Measurements from ENCODE around the gene CPA5. TPM values are rescaled to one million over a fixed set of nuclear protein-coding genes. Genes with fewer than 3 reads are reported as not detected.

CPA5 gene
- total RNA-seq, 1 experiment from 2014 or later, result not detected

- intact Hi-C loops (cut with micrococcal nuclease; ENCODE audit: unreplicated experiment), result no loop called here
These were observed 13.9 kb downstream of the CPA5 start for GRCh38 chr7:130358471-130358870.

GRCh38 chr7:130359276-130359857 lies 14.8 kb downstream of the CPA5 start:
- BruUV-seq (replicated peaks), result no TSS peak
- intact Hi-C loops (cut with micrococcal nuclease; ENCODE audit: unreplicated experiment), result no loop called here
- TF ChIP-seq CTCF (IDR thresholded peaks at IDR 0.05; ENCODE audit: unreplicated experiment), result no peak
- Mint-ChIP-seq H3K36me3 (ENCODE audit: insufficient read depth, unreplicated experiment) (peaks cover 6% of the 10 kb centered on the region), H3K27ac (ENCODE audit: unreplicated experiment) (no peak overlapping the region), H3K27me3 (ENCODE audit: unreplicated experiment) (no peaks in the 10 kb centered on the region), H3K4me3 (ENCODE audit: low read depth, unreplicated experiment) (no peak overlapping the region), H3K4me1 (ENCODE audit: low read depth, unreplicated experiment) (peaks cover 40% of the 10 kb centered on the region), H3K9me3 (ENCODE audit: low read depth, unreplicated experiment) (peaks cover 7% of the 10 kb centered on the region)
- CTCF ChIA-PET, result no interaction called here
- DNase-seq, result no peak

More at GRCh38 chr7:130358471-130358870, 13.9 kb downstream of the CPA5 start:
- CTCF ChIA-PET, result no interaction called here
- H3K27ac Mint-ChIP-seq (ENCODE audit: unreplicated experiment), result no peak overlapping the region
- no peak for DNase-seq
- no peaks in the 10 kb centered on the region for H3K27me3 Mint-ChIP-seq (ENCODE audit: unreplicated experiment)
- H3K4me3 Mint-ChIP-seq (ENCODE audit: low read depth, unreplicated experiment), result no peak overlapping the region
- H3K36me3 Mint-ChIP-seq (ENCODE audit: insufficient read depth, unreplicated experiment), result peaks cover 6% of the 10 kb centered on the region
- peaks cover 7% of the 10 kb centered on the region for H3K9me3 Mint-ChIP-seq (ENCODE audit: low read depth, unreplicated experiment)
- BruUV-seq (replicated peaks), result no TSS peak
- peaks cover 40% of the 10 kb centered on the region for H3K4me1 Mint-ChIP-seq (ENCODE audit: low read depth, unreplicated experiment)
- TF ChIP-seq CTCF (IDR thresholded peaks at IDR 0.05; ENCODE audit: unreplicated experiment), result no peak

- intact Hi-C loops (cut with micrococcal nuclease; ENCODE audit: unreplicated experiment), result no loop called here
- Mint-ChIP-seq H3K27ac (ENCODE audit: unreplicated experiment) (no peak overlapping the region), H3K27me3 (ENCODE audit: unreplicated experiment) (no peaks in the 10 kb centered on the region), H3K9me3 (ENCODE audit: low read depth, unreplicated experiment) (peaks cover 7% of the 10 kb centered on the region), H3K4me1 (ENCODE audit: low read depth, unreplicated experiment) (peaks cover 35% of the 10 kb centered on the region), H3K4me3 (ENCODE audit: low read depth, unreplicated experiment) (no peak overlapping the region), H3K36me3 (ENCODE audit: insufficient read depth, unreplicated experiment) (peaks cover 6% of the 10 kb centered on the region)
- BruUV-seq (replicated peaks), result no TSS peak
- DNase-seq, result no peak
- no peak for TF ChIP-seq CTCF (IDR thresholded peaks at IDR 0.05; ENCODE audit: unreplicated experiment)
- CTCF ChIA-PET, result no interaction called here
These were observed 15.9 kb downstream of the CPA5 start for GRCh38 chr7:130360518-130360917.

GRCh38 chr7:130361681-130362080 lies 17.1 kb downstream of the CPA5 start:
- no peak overlapping the region for H3K4me3 Mint-ChIP-seq (ENCODE audit: low read depth, unreplicated experiment)
- H3K27ac Mint-ChIP-seq (ENCODE audit: unreplicated experiment), result no peak overlapping the region
- CTCF ChIA-PET, result no interaction called here
- peaks cover 7% of the 10 kb centered on the region for H3K9me3 Mint-ChIP-seq (ENCODE audit: low read depth, unreplicated experiment)
- peaks cover 6% of the 10 kb centered on the region for H3K36me3 Mint-ChIP-seq (ENCODE audit: insufficient read depth, unreplicated experiment)
- no TSS peak for BruUV-seq (replicated peaks)
- H3K4me1 Mint-ChIP-seq (ENCODE audit: low read depth, unreplicated experiment), result peaks cover 25% of the 10 kb centered on the region
- H3K27me3 Mint-ChIP-seq (ENCODE audit: unreplicated experiment), result no peaks in the 10 kb centered on the region
- TF ChIP-seq CTCF (IDR thresholded peaks at IDR 0.05; ENCODE audit: unreplicated experiment), result no peak
- DNase-seq, result no peak
- intact Hi-C loops (cut with micrococcal nuclease; ENCODE audit: unreplicated experiment), result no loop called here

All from Calu3 (cell line).